Endothelial cell of umbilical vein (primary cell): Measurements from ENCODE around the gene ATP5PD. TPM values are rescaled to one million over a fixed set of nuclear protein-coding genes. Genes with fewer than 3 reads are reported as not detected.

Experiments used
- BruUV-seq: library from RNA; stranded (reverse); fragments of 400-500 nt; replicated peaks from 2 replicates; lab custom pipeline; 2021; lab: Mats Ljungman, UMichigan
- CTCF ChIA-PET: fragments of 300-600, 350-600 bp; sonication (Branson Sonifier 250); formaldehyde crosslinking; loops from one replicate; lab custom pipeline; 2021; ENCODE audit warnings: antibody characterized with exemption, inconsistent platforms; lab: Charles Lee
- POLR2A ChIA-PET: fragments of 300-600, 350-600 bp; sonication (Branson Sonifier 250); formaldehyde crosslinking; loops from one replicate; lab custom pipeline; 2021; ENCODE audit warnings: antibody characterized with exemption, inconsistent platforms; lab: Charles Lee
- DNase-seq: peaks from one replicate; pipeline ENCODE4 v3.0.0-alpha.2; 2011; ENCODE audit warnings: low read depth, low spot score
- FAIRE-seq: peaks from 2 replicates; lab custom pipeline; 2011; peaks lifted over from hg19 to GRCh38; lab: Jason Lieb, UNC
- H2AFZ ChIP-seq: 2 replicates; pipeline ENCODE4 v1.6.0; 2012; ENCODE audit warnings: low read depth, low read length, control low read depth, inconsistent platforms
- H3K27ac ChIP-seq: 2 replicates; pipeline ENCODE4 v1.5.1; 2011; ENCODE audit warnings: low read depth, mild to moderate bottlenecking, control low read depth, low read length, moderate library complexity; ENCODE audit not compliant: insufficient read depth
- H3K27me3 ChIP-seq, 2 experiments: 2 replicates each; pipeline versions ENCODE4 v1.6.0 to v1.6.1; 2011; ENCODE audit warnings: low read length in 2 of 2, mixed read lengths in 1 of 2; ENCODE audit not compliant: control insufficient read depth in 2 of 2, insufficient read depth in 2 of 2
- H3K36me3 ChIP-seq, 2 experiments: 2 replicates in 1 of 2; 3 replicates in 1 of 2; pipeline ENCODE4 v1.5.1; 2011; ENCODE audit warnings: low read length in 2 of 2, mild to moderate bottlenecking in 1 of 2, moderate library complexity in 1 of 2; ENCODE audit not compliant: control insufficient read depth in 2 of 2, insufficient read depth in 2 of 2; ENCODE audit errors: extremely low read depth in 1 of 2
- H3K4me1 ChIP-seq: 3 replicates; pipeline ENCODE4 v1.5.1; 2011; ENCODE audit warnings: mild to moderate bottlenecking, low read length; ENCODE audit not compliant: control insufficient read depth, insufficient read depth; ENCODE audit errors: extremely low read depth
- H3K4me2 ChIP-seq: 2 replicates; pipeline ENCODE4 v1.6.1; 2011; ENCODE audit warnings: low read length, control low read depth, mixed read lengths; ENCODE audit not compliant: insufficient read depth
- H3K4me3 ChIP-seq, 3 experiments: fragments of 200-600 bp in 1 of 3; sonication (generic), shearing (Covaris generic) in 1 of 3; replicated peaks in 1 of 3; 2 replicates each; pipeline ENCODE4 v1.5.1; 2011 to 2016; ENCODE audit warnings: control low read depth in 3 of 3, low read length in 3 of 3, mild to moderate bottlenecking in 2 of 3, inconsistent platforms in 1 of 3, low read depth in 1 of 3, moderate library complexity in 1 of 3; ENCODE audit not compliant: insufficient read depth in 1 of 3
- H3K79me2 ChIP-seq: 2 replicates; pipeline ENCODE4 v1.6.0; 2012; ENCODE audit warnings: low read length, inconsistent platforms; ENCODE audit not compliant: control insufficient read depth, insufficient read depth
- H3K9ac ChIP-seq: replicated peaks from 2 replicates; pipeline ENCODE3; 2011; ENCODE audit warnings: low read length, control low read depth; ENCODE audit not compliant: insufficient read depth; ENCODE audit errors: extremely low read depth
- H3K9me1 ChIP-seq: replicated peaks from 3 replicates; pipeline ENCODE4 v1.6.0; 2011; ENCODE audit warnings: mild to moderate bottlenecking, low read length; ENCODE audit not compliant: control insufficient read depth, insufficient read depth; ENCODE audit errors: extremely low read depth
- H3K9me3 ChIP-seq: replicated peaks from 2 replicates; pipeline ENCODE4 v1.5.1; 2012; ENCODE audit warnings: low read length, inconsistent platforms; ENCODE audit not compliant: control insufficient read depth, insufficient read depth
- H4K20me1 ChIP-seq: replicated peaks from 2 replicates; pipeline ENCODE3; 2011; ENCODE audit warnings: mild to moderate bottlenecking, low read length; ENCODE audit not compliant: control insufficient read depth, insufficient read depth; ENCODE audit errors: extremely low read depth
- CTCF ChIP-seq, 2 donors: IDR thresholded peaks; 1 replicate in 1 of 2; 2 replicates in 1 of 2; pipeline ENCODE4 v1.5.1; 2011; ENCODE audit warnings: low read length in 2 of 2, mild to moderate bottlenecking in 2 of 2, moderate library complexity in 2 of 2, control low read depth in 1 of 2, inconsistent platforms in 1 of 2, low read depth in 1 of 2; ENCODE audit not compliant: insufficient read depth in 1 of 2; ENCODE audit errors: extremely low read depth in 1 of 2
- EZH2 ChIP-seq: IDR thresholded peaks from 2 replicates; pipeline ENCODE4 v1.6.1; 2012; ENCODE audit warnings: borderline replicate concordance, low read depth, mild to moderate bottlenecking, moderate library complexity, low read length, inconsistent platforms; ENCODE audit not compliant: severe bottlenecking
- FOS ChIP-seq: IDR thresholded peaks from 2 replicates; pipeline ENCODE4 v1.6.1; 2011; ENCODE audit warnings: mild to moderate bottlenecking, low read length, moderate library complexity, borderline replicate concordance; ENCODE audit not compliant: insufficient read depth
- GATA2 ChIP-seq: IDR thresholded peaks from 2 replicates; pipeline ENCODE4 v1.7.0; 2011; ENCODE audit warnings: low read depth, mild to moderate bottlenecking, moderate library complexity, mixed read lengths, low read length; ENCODE audit not compliant: insufficient read length, insufficient read depth
- JUN ChIP-seq: IDR thresholded peaks from 2 replicates; pipeline ENCODE4 v1.6.1; 2011; ENCODE audit warnings: borderline replicate concordance, low read depth; ENCODE audit not compliant: insufficient read length, insufficient read depth
- MAX ChIP-seq: IDR thresholded peaks from 2 replicates; pipeline ENCODE4 v1.6.1; 2011; ENCODE audit not compliant: insufficient read depth, insufficient read length
- MYC ChIP-seq: IDR thresholded peaks from one replicate; pipeline ENCODE4 v1.6.1; 2011; ENCODE audit warnings: mild to moderate bottlenecking, low read depth, low read length
- POLR2A ChIP-seq: IDR thresholded peaks from 2 replicates; pipeline ENCODE4 v1.6.1; 2012; ENCODE audit warnings: low read depth, mild to moderate bottlenecking, control low read depth, low read length
- POLR2AphosphoS5 ChIP-seq: IDR thresholded peaks from 2 replicates; pipeline ENCODE4 v1.6.1; 2012; ENCODE audit warnings: low read depth, mild to moderate bottlenecking, control low read depth, low read length, moderate library complexity; ENCODE audit not compliant: insufficient read depth
- dilution Hi-C: fragments of 300-500 bp; cut with MboI; formaldehyde crosslinking; loops from one replicate; pipeline ENCODE4 v1.15.0; 2019; ENCODE audit warnings: low sequenced_read_pairs; ENCODE audit not compliant: extremely low pct_ligation_motif_present
- intact Hi-C: fragments of 100-400 bp; cut with micrococcal nuclease; formaldehyde crosslinking; loops from one replicate; pipeline ENCODE4 v1.10.0; 2022
- polyA plus RNA-seq, 4 experiments: library from polyadenylated mRNA; depleted of rRNA in 3 of 4; stranded (reverse) in 3 of 4; unstranded in 1 of 4; fragments of >200 nt; gene quantifications; 2 replicates each; pipeline versions ENCODE4 v1.2.1 to v1.2.3, GENCODE V29; 2011 to 2012; ENCODE audit warnings: missing spikeins in 1 of 4
- total RNA-seq: library from RNA; stranded (reverse); gene quantifications from 2 replicates; pipeline ENCODE4 v1.2.3, GENCODE V29; 2021

Gene ATP5PD
- total and polyA plus RNA-seq, 2 donors (not counting 3 experiments of a cell fraction or from before 2014, with no cell fraction given) = 182 to 200 TPM

GRCh38 chr17:74999523-74999922 is 47.2 kb downstream of the ATP5PD start:
- BruUV-seq = no TSS peak
- no peak overlapping the region for H3K4me3 ChIP-seq
- H2AFZ ChIP-seq = no peak overlapping the region
- CTCF ChIA-PET = interaction anchor here (1.8 to 2.3 kb wide), 3 partner anchors 13 to 42 kb away, joined by 7 to 11 read pairs (median 8); partner anchors contain the start of gene MRPL58
- no peak overlapping the region for H3K4me2 ChIP-seq
- intact Hi-C loops = no loop called here
- H3K36me3 ChIP-seq = peaks cover 0 to 37% of the 10 kb centered on the region in 2 experiments
- TF ChIP-seq MYC = no peak
- no peak for TF ChIP-seq CTCF (IDR thresholded peaks at IDR 0.05; ENCODE audit: extremely low read depth in 1 of 2, insufficient read depth in 1 of 2, low read depth in 1 of 2, low read length in 2 of 2)
- TF ChIP-seq MAX = no peak
- TF ChIP-seq POLR2AphosphoS5 = no peak
- no peak for TF ChIP-seq POLR2A
- TF ChIP-seq JUN = no peak
- TF ChIP-seq GATA2 = no peak
- TF ChIP-seq EZH2 = no peak
- no peak for TF ChIP-seq FOS
- no peaks in the 10 kb centered on the region for H4K20me1 ChIP-seq
- POLR2A ChIA-PET = no interaction called here
- H3K9me3 ChIP-seq = no peaks in the 10 kb centered on the region
- no peak for DNase-seq
- no peaks in the 10 kb centered on the region for H3K4me1 ChIP-seq
- no peak overlapping the region for H3K27ac ChIP-seq
- no peaks in the 10 kb centered on the region for H3K27me3 ChIP-seq
- FAIRE-seq = no peak
- H3K79me2 ChIP-seq = peaks cover 2% of the 10 kb centered on the region
- dilution Hi-C loops = no loop called here
- H3K9me1 ChIP-seq = no peaks in the 10 kb centered on the region
- no peak overlapping the region for H3K9ac ChIP-seq
